ENCODE results near the gene SATB2. TPM values are rescaled to one million over a fixed set of nuclear protein-coding genes. Genes with fewer than 3 reads are reported as not detected.

SATB2 gene
- total RNA-seq, 1 donor from 2014 or later, result 4.0 TPM

DNA sequence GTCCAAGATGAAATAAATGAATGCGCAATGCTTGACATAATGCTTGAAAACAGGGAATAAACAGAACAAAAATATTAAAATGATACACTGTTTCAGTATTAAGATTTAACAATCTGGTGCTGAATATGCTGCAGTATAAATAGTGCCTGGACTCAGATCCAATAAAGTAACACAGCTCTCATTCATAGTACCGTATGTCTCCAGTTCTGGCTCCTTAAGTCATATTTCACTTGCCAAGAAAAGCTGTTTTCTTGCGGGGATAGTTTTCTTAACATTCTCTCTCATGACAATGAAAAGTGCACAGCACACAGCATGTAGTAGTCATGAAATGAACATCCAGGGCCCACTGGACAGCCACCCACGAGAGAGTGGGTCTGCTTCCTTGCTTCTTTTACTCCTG, 74.7 kb downstream of the SATB2 start:
- no peak overlapping the region for H3K4me3 Mint-ChIP-seq
- no peaks in the 10 kb centered on the region for H3K36me3 Mint-ChIP-seq
- TF ChIP-seq, protein P1, sequence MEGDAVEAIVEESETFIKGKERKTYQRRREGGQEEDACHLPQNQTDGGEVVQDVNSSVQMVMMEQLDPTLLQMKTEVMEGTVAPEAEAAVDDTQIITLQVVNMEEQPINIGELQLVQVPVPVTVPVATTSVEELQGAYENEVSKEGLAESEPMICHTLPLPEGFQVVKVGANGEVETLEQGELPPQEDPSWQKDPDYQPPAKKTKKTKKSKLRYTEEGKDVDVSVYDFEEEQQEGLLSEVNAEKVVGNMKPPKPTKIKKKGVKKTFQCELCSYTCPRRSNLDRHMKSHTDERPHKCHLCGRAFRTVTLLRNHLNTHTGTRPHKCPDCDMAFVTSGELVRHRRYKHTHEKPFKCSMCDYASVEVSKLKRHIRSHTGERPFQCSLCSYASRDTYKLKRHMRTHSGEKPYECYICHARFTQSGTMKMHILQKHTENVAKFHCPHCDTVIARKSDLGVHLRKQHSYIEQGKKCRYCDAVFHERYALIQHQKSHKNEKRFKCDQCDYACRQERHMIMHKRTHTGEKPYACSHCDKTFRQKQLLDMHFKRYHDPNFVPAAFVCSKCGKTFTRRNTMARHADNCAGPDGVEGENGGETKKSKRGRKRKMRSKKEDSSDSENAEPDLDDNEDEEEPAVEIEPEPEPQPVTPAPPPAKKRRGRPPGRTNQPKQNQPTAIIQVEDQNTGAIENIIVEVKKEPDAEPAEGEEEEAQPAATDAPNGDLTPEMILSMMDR (IDR thresholded peaks at IDR 0.05; ENCODE audit: unreplicated experiment), result no peak
- no peaks in the 10 kb centered on the region for H3K4me1 Mint-ChIP-seq
- no peaks in the 10 kb centered on the region for H3K9me3 Mint-ChIP-seq
- peaks cover 2% of the 10 kb centered on the region for H3K27me3 Mint-ChIP-seq (ENCODE audit: low read depth)
- no peak overlapping the region for H3K27ac Mint-ChIP-seq
- DNase-seq (ENCODE audit: low spot score in 2 of 2, unreplicated experiment in 2 of 2), result no peak

DNA sequence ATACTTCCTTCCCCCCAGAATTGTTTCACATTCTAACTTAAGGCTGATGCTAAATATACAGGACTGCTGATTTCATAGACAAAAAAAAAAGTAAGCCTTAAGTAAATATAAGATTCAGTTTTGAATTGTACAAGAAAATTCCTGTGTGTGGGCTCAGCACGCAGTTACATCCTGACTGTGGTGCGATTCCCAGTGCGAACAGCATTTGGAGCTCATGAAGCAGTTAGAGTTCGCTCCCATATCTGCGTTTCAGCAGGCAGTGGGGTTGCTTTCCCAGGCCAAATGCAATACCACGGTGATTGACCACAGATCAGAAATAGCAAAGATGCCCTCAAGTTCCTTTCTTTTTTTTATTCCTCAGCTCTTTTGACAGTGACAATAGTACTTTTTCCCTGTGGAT, 75.6 kb downstream of the SATB2 start:
- H3K36me3 Mint-ChIP-seq, result no peaks in the 10 kb centered on the region
- peaks cover 2% of the 10 kb centered on the region for H3K27me3 Mint-ChIP-seq (ENCODE audit: low read depth)
- no peak for DNase-seq (ENCODE audit: low spot score in 2 of 2, unreplicated experiment in 2 of 2)
- no peak overlapping the region for H3K4me3 Mint-ChIP-seq
- TF ChIP-seq, protein P1 (IDR thresholded peaks at IDR 0.05; ENCODE audit: unreplicated experiment), result no peak
- no peaks in the 10 kb centered on the region for H3K9me3 Mint-ChIP-seq
- H3K27ac Mint-ChIP-seq, result no peak overlapping the region
- no peaks in the 10 kb centered on the region for H3K4me1 Mint-ChIP-seq

DNA sequence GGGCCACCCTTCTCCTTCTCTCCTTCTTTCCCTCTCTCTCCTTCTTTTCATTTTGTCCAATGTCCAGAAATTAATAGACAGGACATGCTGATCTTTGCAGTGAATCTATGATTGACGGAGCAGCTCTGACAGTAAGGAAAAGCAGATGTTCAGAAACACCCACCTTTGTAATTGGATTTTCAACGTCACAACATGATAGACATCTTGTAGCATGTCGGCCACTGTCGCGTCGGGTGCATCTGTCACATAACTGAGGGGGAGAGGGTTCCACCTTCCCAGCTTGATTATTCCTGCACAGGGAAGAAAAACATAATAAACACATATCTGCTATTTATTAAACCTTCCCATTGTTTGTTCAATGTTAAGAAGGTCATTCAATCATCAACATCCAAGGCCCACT, 76.2 kb downstream of the SATB2 start:
- TF ChIP-seq, protein P1 (IDR thresholded peaks at IDR 0.05; ENCODE audit: unreplicated experiment), result no peak
- H3K36me3 Mint-ChIP-seq, result no peaks in the 10 kb centered on the region

DNA sequence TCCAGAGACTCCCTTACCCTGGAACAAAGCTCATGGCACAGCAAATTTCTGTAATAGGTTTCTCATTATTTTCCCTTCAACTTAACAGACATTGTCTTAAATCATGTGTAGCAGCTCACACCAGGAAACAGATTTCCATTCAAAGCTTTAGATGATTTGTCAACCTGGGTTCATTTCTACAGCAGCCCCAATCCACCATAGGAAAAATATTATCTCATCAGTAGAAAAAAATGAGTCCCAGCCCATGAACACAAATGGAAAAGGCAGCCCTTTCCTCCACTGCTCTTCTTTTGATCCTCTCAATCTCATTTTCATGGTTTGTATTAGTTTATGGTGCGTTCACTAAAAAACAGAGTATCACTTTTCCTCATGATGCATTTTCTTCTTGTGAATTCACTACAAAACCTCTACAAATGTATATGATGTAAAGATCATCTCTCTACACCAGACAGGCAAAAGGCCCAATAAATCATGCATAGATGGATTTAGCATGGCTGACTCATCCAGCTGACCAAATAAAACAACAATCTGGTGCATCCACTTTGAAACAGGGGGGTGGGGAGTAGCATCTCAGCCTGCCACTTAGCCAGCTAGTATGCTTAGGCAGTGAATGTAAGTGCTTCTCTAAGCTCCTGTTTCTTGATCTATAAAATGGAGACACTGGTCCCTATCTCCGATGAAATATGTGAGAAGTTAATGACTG, 78.6 kb downstream of the SATB2 start:
- no peaks in the 10 kb centered on the region for H3K36me3 Mint-ChIP-seq
- no peaks in the 10 kb centered on the region for H3K4me1 Mint-ChIP-seq
- no peak overlapping the region for H3K27ac Mint-ChIP-seq
- no peaks in the 10 kb centered on the region for H3K9me3 Mint-ChIP-seq
- no peaks in the 10 kb centered on the region for H3K27me3 Mint-ChIP-seq (ENCODE audit: low read depth)
- TF ChIP-seq, protein P1 (IDR thresholded peaks at IDR 0.05; ENCODE audit: unreplicated experiment), result no peak
- DNase-seq (ENCODE audit: low spot score in 2 of 2, unreplicated experiment in 2 of 2), result no peak
- H3K4me3 Mint-ChIP-seq, result no peak overlapping the region

More for the DNA sequence above, 76.2 kb downstream of the SATB2 start:
- H3K4me1 Mint-ChIP-seq, result no peaks in the 10 kb centered on the region
- H3K9me3 Mint-ChIP-seq, result no peaks in the 10 kb centered on the region
- no peak overlapping the region for H3K27ac Mint-ChIP-seq
- DNase-seq (ENCODE audit: low spot score in 2 of 2, unreplicated experiment in 2 of 2), result no peak
- H3K27me3 Mint-ChIP-seq (ENCODE audit: low read depth), result peaks cover 2% of the 10 kb centered on the region
- H3K4me3 Mint-ChIP-seq, result no peak overlapping the region

DNA sequence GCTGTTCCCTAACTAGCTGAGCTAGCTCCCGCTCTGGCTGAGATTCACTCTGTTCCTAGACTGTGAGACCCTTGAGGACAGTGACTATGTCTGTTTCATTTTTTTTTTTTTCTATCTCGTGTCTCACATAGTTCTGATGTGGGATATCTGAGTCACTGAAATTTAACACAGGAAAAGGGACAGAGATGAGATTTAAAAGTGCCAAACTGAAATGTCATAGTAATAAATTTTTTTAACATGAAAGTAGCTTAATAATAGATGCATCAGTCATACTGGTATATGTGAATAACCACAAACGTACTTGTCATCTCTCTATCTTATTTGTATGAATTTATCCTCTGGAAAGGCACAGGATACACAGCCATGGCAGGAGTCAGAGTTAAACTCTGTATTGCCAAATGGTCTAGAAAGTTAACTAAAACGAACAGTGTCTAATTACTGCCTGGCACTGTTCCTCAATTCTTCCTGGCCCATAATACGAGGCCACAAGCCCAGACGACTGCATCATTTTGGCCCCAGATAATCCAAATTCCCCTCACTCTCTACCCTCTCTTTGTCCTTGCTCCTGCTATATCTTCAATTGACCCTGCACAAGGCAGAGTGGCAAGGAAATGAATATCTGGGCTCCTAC, 87.5 kb downstream of the SATB2 start:
- H3K27ac Mint-ChIP-seq, result peak overlapping the region; percentile 20
- H3K27me3 Mint-ChIP-seq (ENCODE audit: low read depth), result no peaks in the 10 kb centered on the region
- H3K9me3 Mint-ChIP-seq, result no peaks in the 10 kb centered on the region
- H3K36me3 Mint-ChIP-seq, result no peaks in the 10 kb centered on the region
- no peak for DNase-seq (ENCODE audit: low spot score in 2 of 2, unreplicated experiment in 2 of 2)
- no peak overlapping the region for H3K4me3 Mint-ChIP-seq
- H3K4me1 Mint-ChIP-seq, result peaks cover 22% of the 10 kb centered on the region
- TF ChIP-seq, protein P1 (IDR thresholded peaks at IDR 0.05; ENCODE audit: unreplicated experiment), result no peak

All from mesothelial cell of epicardium (in vitro differentiated cells).